HepG2 (cell line): ENCODE measurements around the gene HRH2. TPM values are rescaled to one million over a fixed set of nuclear protein-coding genes. Genes with fewer than 3 reads are reported as not detected.

ENCODE experiments used
- ATAC-seq: fragments of 200-7000 bp; cut with Tn5 transposase; 3 replicates; pipeline ENCODE4 v1.9.1; 2020; ENCODE audit warnings: mild to moderate bottlenecking, moderate library complexity
- BruUV-seq: library from RNA; stranded (reverse); fragments of 400-500 nt; replicated peaks from 2 replicates; lab custom pipeline; 2021; lab: Mats Ljungman, UMichigan
- CTCF ChIA-PET: fragments of 300-600 bp; formaldehyde crosslinking; extraction: SDS; loops from one replicate; lab custom pipeline; 2021; ENCODE audit warnings: low total read pairs, inconsistent platforms, low intra/inter-chr PET ratio; lab: Yijun Ruan, JAX
- POLR2A ChIA-PET: fragments of 350-600 bp; sonication (Branson Sonifier 250); formaldehyde crosslinking; loops from one replicate; lab custom pipeline; 2020; ENCODE audit warnings: antibody characterized with exemption, inconsistent platforms; lab: Yijun Ruan, JAX
- DNase-seq: peaks from one replicate; pipeline ENCODE4 v3.0.0-alpha.2; 2015; ENCODE audit warnings: low spot score
- FAIRE-seq: peaks from 3 replicates; lab custom pipeline; 2011; peaks lifted over from hg19 to GRCh38; lab: Jason Lieb, UNC
- H2AFZ ChIP-seq: one replicate; pipeline ENCODE4 v1.6.1; 2011; ENCODE audit warnings: low read length, inconsistent platforms
- H3K27ac ChIP-seq: fragments of 300-600 bp; 3 replicates; pipeline ENCODE4 v1.8.0; 2011; ENCODE audit warnings: mixed run types, mild to moderate bottlenecking, mixed read lengths, low read length, inconsistent platforms; ENCODE audit not compliant: insufficient read depth; ENCODE audit errors: extremely low read length
- H3K27me3 ChIP-seq, 2 experiments: fragments of 200-600 bp in 1 of 2; 2 replicates in 1 of 2; 3 replicates in 1 of 2; pipeline versions ENCODE4 v1.6.0 to v1.8.0; 2011; ENCODE audit warnings: low read length in 2 of 2, mild to moderate bottlenecking in 2 of 2, moderate library complexity in 2 of 2, inconsistent platforms in 1 of 2; ENCODE audit not compliant: insufficient read depth in 2 of 2, control insufficient read depth in 1 of 2
- H3K36me3 ChIP-seq, 2 experiments: fragments of 200-600 bp in 1 of 2; replicated peaks in 1 of 2; 2 replicates in 1 of 2; 3 replicates in 1 of 2; pipeline versions ENCODE4 v1.5.1 to v1.8.0; 2011; ENCODE audit warnings: low read length in 2 of 2, inconsistent platforms in 1 of 2; ENCODE audit not compliant: insufficient read depth in 2 of 2, control insufficient read depth in 1 of 2
- H3K4me1 ChIP-seq: 2 replicates; pipeline ENCODE4 v1.5.1; 2012; ENCODE audit warnings: low read length, inconsistent platforms; ENCODE audit not compliant: insufficient read depth
- H3K4me2 ChIP-seq: 2 replicates; pipeline ENCODE4 v1.6.0; 2011; ENCODE audit warnings: low read depth, low read length, inconsistent platforms
- H3K4me3 ChIP-seq, 3 experiments: fragments of 200-600 bp in 1 of 3; sonication (generic), shearing (Covaris generic) in 1 of 3; replicated peaks in 1 of 3; 2 replicates each; pipeline ENCODE4 v1.5.1; 2011 to 2016; ENCODE audit warnings: low read length in 3 of 3, inconsistent platforms in 2 of 3, low read depth in 2 of 3, mild to moderate bottlenecking in 2 of 3, control low read depth in 1 of 3, mixed read lengths in 1 of 3; ENCODE audit not compliant: insufficient read depth in 1 of 3
- H3K79me2 ChIP-seq: one replicate; pipeline ENCODE4 v1.6.1; 2011; ENCODE audit warnings: low read length, inconsistent platforms; ENCODE audit not compliant: insufficient read depth
- H3K9ac ChIP-seq: 2 replicates; pipeline ENCODE4 v1.6.0; 2011; ENCODE audit warnings: mild to moderate bottlenecking, low read depth, low read length, inconsistent platforms; ENCODE audit not compliant: insufficient read depth
- H3K9me3 ChIP-seq: 2 replicates; pipeline ENCODE4 v1.5.1; 2012; ENCODE audit warnings: mild to moderate bottlenecking, low read length
- H4K20me1 ChIP-seq: 2 replicates; pipeline ENCODE4 v1.6.0; 2011; ENCODE audit warnings: inconsistent platforms, mild to moderate bottlenecking, low read length, moderate library complexity; ENCODE audit not compliant: insufficient read depth
- CENPX ChIP-seq: sonication (generic); formaldehyde crosslinking; IDR thresholded peaks from 2 replicates; pipeline ENCODE4 v1.9.0; 2021; ENCODE audit warnings: mild to moderate bottlenecking, missing genetic modification reagents, moderate library complexity
- GATA4 ChIP-seq: sonication (generic); IDR thresholded peaks from 2 replicates; pipeline ENCODE4 v1.6.1; 2016; ENCODE audit warnings: antibody characterized with exemption, low read depth, borderline replicate concordance
- SAFB2 ChIP-seq: sonication (generic); formaldehyde crosslinking; IDR thresholded peaks from 2 replicates; pipeline ENCODE4 v1.5.1; 2020; ENCODE audit warnings: missing genetic modification reagents, low read depth, mild to moderate bottlenecking, borderline replicate concordance
- SYNCRIP ChIP-seq: fragments of 200-400 bp; formaldehyde crosslinking; IDR thresholded peaks from 2 replicates; pipeline ENCODE4 v1.6.1; 2018; ENCODE audit warnings: mild to moderate bottlenecking, low read depth, low read length; ENCODE audit not compliant: insufficient read depth
- ZFP41 ChIP-seq: sonication (generic); formaldehyde crosslinking; IDR thresholded peaks from 2 replicates; pipeline ENCODE4 v1.4.0; 2020; ENCODE audit warnings: mild to moderate bottlenecking, missing genetic modification reagents, borderline replicate concordance
- ZKSCAN8 ChIP-seq: IDR thresholded peaks from 2 replicates; pipeline ENCODE4 v1.6.1; 2016; ENCODE audit warnings: borderline replicate concordance, missing genetic modification reagents, missing compliant biosample characterization
- ZNF546 ChIP-seq: sonication (generic); formaldehyde crosslinking; conservative IDR thresholded peaks from 2 replicates; pipeline ENCODE4 v1.8.1; 2023; ENCODE audit warnings: mild to moderate bottlenecking, missing genetic modification reagents
- WGBS: methylation state at CpG from one replicate; pipeline ENCODE4 v1.1.6; 2017; ENCODE audit warnings: low lambda C conversion rate; 5-methylcytosine and 5-hydroxymethylcytosine counted together
- in situ Hi-C: cut with HindIII; loops from 2 replicates; pipeline ENCODE4 v1.10.0; 2017; ENCODE audit warnings: low pct_unique_long_range_greater_than_20kb; ENCODE audit not compliant: extremely low pct_ligation_motif_present
- intact Hi-C: fragments of 100-400 bp; cut with micrococcal nuclease; formaldehyde crosslinking; loops from one replicate; pipeline ENCODE4 v1.10.0; 2022; ENCODE audit not compliant: unreplicated experiment
- polyA plus RNA-seq, 8 experiments: library from polyadenylated mRNA; depleted of rRNA in 3 of 8; stranded (reverse) in 7 of 8; unstranded in 1 of 8; fragments of >200 nt; fragmentation: Illumina TruSeq in 4 of 8; extraction: Trizol in 4 of 8; gene quantifications; 2 replicates each; pipeline versions ENCODE4 v1.2.1 to v1.2.3, GENCODE V29; 2011 to 2016; ENCODE audit warnings: low read depth in 4 of 8, missing spikeins in 1 of 8, mixed read lengths in 1 of 8; ENCODE audit not compliant: insufficient read depth in 1 of 8
- total RNA-seq, 5 experiments: library from RNA; depleted of rRNA; stranded (reverse); fragments of >200 nt; fragmentation: Illumina TruSeq; extraction: Trizol; gene quantifications; 2 replicates each; pipeline ENCODE4 v1.2.3, GENCODE V29; 2016; ENCODE audit warnings: low read depth in 1 of 5
- TF ChIP-seq, protein P1 (sequence below): sonication (generic); formaldehyde crosslinking; IDR thresholded peaks from 2 replicates; pipeline ENCODE4 v1.8.1; 2022; ENCODE audit warnings: mild to moderate bottlenecking, missing genetic modification reagents

HRH2 gene
- total and polyA plus RNA-seq, 2 of the 13 experiments (the other 11 are each of a cell fraction or from before 2014, with no cell fraction given) = not detected

DNA sequence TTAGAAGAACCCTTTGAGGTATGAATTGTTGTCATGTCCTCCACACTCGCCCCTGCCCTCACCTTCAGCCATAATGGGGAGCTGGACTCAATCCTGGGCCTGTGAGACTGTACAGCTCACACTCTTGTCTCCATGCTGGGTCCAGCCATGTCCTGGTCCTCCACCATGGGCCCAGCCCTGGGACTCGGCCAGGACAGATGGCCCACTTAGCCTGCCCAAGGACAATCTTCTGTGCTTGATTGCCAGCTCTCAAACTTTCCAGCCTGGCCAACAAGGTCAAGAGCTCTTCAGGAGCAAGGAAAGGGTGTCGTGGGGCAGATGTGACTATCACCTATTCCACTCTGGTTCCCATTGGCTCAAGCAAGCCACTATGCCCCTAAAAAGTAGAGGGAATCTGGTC is 90.8 kb downstream of the HRH2 start:
- no peaks in the 10 kb centered on the region for H3K79me2 ChIP-seq

DNA sequence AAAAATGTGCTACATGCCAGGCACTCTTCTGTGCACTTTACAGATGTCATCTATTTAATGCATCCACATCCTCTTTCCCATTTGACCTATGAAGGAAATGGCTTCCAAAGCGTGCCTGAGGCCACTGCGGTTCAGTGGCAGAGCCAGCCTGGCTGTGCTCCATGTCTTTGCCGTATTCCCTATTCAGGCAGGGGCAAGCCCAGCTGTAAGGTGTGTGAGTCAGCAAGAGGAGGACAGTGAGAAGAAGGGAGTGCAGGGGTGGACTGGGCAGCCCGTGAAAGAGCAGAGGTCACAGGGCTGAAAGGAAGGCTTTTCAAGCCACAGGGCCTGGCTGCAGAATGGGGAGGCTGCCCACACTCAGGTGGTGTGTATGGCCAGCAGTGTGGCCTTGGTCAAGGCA is 91.7 kb downstream of the HRH2 start:
- no peak for DNase-seq
- no peak overlapping the region for H2AFZ ChIP-seq
- in situ Hi-C loops = loop anchor here (25.0 kb wide), 1 partner anchor 838 kb away; no protein-coding TSS in a partner anchor
- ChIA-PET CTCF (no interaction called here), POLR2A (no interaction called here)
- intact Hi-C loops = loop anchor here (10.0 kb wide), 1 partner anchor 45 kb away; no protein-coding TSS in a partner anchor
- WGBS = 33% methylated on average over 4 of the region's 4 CpGs
- H3K27ac ChIP-seq = no peak overlapping the region
- H3K9ac ChIP-seq = no peak overlapping the region
- FAIRE-seq = no peak
- H3K4me3 ChIP-seq = no peak overlapping the region
- no peak for ATAC-seq
- no TSS peak for BruUV-seq
- TF ChIP-seq SAFB2 (CRISPR knock-in tag) (no peak), CENPX (CRISPR knock-in tag) (no peak), SYNCRIP (no peak), ZNF546 (CRISPR knock-in tag) (no peak), GATA4 (no peak)
- no peaks in the 10 kb centered on the region for H3K79me2 ChIP-seq
- no peaks in the 10 kb centered on the region for H3K36me3 ChIP-seq
- H3K27me3 ChIP-seq = peaks cover 2 to 11% of the 10 kb centered on the region in 2 experiments; a peak in 3 of 5 replicates
- no peak overlapping the region for H3K4me2 ChIP-seq
- no peaks in the 10 kb centered on the region for H4K20me1 ChIP-seq
- peaks cover 23% of the 10 kb centered on the region for H3K4me1 ChIP-seq
- no peaks in the 10 kb centered on the region for H3K9me3 ChIP-seq

More for the DNA sequence above, 90.8 kb downstream of the HRH2 start:
- ATAC-seq = no peak
- BruUV-seq = no TSS peak
- no peak overlapping the region for H3K27ac ChIP-seq
- FAIRE-seq = no peak
- H3K36me3 ChIP-seq = no peaks in the 10 kb centered on the region
- H4K20me1 ChIP-seq = no peaks in the 10 kb centered on the region
- intact Hi-C loops (loop anchor here (10.0 kb wide), 1 partner anchor 46 kb away; no protein-coding TSS in a partner anchor), in situ Hi-C loops (loop anchor here (25.0 kb wide), 1 partner anchor 839 kb away; no protein-coding TSS in a partner anchor)
- H3K9me3 ChIP-seq = no peaks in the 10 kb centered on the region
- no peak overlapping the region for H3K4me2 ChIP-seq
- TF ChIP-seq, protein P1, sequence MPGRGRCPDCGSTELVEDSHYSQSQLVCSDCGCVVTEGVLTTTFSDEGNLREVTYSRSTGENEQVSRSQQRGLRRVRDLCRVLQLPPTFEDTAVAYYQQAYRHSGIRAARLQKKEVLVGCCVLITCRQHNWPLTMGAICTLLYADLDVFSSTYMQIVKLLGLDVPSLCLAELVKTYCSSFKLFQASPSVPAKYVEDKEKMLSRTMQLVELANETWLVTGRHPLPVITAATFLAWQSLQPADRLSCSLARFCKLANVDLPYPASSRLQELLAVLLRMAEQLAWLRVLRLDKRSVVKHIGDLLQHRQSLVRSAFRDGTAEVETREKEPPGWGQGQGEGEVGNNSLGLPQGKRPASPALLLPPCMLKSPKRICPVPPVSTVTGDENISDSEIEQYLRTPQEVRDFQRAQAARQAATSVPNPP (CRISPR knock-in tag) = no peak
- TF ChIP-seq ZKSCAN8 (CRISPR knock-in tag) (no peak), ZFP41 (CRISPR knock-in tag) (no peak)
- no peak overlapping the region for H3K9ac ChIP-seq
- no peak overlapping the region for H3K4me3 ChIP-seq
- H2AFZ ChIP-seq = no peak overlapping the region
- 39% methylated on average over 3 of the region's 3 CpGs for WGBS
- peaks cover 2 to 11% of the 10 kb centered on the region in 2 experiments; a peak in 3 of 5 replicates for H3K27me3 ChIP-seq
- peaks cover 21% of the 10 kb centered on the region for H3K4me1 ChIP-seq
- CTCF ChIA-PET = no interaction called here
- POLR2A ChIA-PET = no interaction called here
- no peak for DNase-seq
